G401.6 (cell line): ENCODE results near the gene RPL18.
"Not testable (repeated sequence)": the region's sequence is repeated elsewhere in the genome, so short reads cannot be mapped to it uniquely, and the experiment has no call there.

ENCODE experiments used
- FAIRE-seq: peaks from 2 replicates; lab custom pipeline; 2012; peaks lifted over from hg19 to GRCh38; lab: Jason Lieb, UNC

The RPL18 gene

DNA sequence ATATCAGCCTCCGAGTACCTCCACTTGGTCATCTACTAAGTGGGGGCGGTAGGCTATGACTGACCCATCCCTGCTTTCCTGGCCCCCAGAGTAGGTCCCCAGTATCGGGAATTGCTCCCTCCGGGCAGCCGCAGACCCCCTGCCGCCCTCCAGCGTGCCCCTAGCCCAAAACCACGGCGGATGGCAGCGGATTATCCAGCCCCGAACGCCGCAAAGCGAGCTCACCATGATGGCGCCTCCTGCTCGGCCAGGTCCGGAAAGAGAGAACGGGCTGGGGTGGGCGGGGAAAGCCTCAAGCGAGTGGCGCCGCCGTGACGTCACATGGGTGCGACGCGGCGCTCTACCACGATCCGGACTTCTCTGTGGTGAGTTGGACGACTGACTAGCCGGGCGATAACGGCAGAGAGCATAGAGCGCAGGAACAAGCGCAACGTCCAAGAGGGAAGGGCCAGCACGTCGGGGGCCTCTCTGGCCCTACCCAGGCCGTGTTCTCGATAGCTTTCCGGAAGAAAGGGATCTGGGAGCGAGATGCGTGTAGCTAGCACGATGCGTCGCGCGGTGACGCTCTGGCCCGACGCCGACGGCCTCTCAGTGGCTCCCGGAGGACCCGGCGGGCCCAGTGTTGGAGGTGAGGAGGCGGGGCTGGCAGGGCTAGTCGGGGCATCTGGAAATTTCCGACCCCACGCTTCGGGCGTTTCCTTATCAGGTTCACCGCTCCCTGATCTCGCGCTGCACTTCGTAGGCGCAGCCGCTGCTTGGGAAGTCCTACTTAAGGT lies at the start of gene RPL18, which contains the start of gene SPHK2:
Gene RPL18 (minus strand): TSS at position 263 of the 776 bp plus-strand sequence. CDS start 35 bp downstream, at position 228.
Gene SPHK2 (plus strand): TSS at position 591 of the 776 bp plus-strand sequence. CDS start 1,009 bp downstream, outside the sequence.
- FAIRE-seq, result peak; percentile 98

DNA sequence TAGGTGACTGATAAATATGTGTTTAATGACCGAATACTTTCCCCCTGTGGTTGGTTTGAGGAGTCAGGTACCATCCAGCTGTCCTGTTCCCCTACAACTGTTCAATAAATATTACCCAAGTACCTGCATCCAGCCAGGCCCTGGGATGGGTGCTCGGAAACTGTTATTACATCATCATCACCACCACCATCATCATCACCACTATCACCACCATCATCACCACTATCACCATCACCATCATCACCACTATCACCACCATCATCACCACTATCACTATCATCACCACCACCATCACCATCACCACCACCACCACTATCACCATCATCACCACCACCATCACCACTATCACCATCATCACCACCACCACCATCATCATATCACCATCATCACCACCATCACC lies 49.8 kb upstream of the RPL18 start:
- FAIRE-seq, result no peak

DNA sequence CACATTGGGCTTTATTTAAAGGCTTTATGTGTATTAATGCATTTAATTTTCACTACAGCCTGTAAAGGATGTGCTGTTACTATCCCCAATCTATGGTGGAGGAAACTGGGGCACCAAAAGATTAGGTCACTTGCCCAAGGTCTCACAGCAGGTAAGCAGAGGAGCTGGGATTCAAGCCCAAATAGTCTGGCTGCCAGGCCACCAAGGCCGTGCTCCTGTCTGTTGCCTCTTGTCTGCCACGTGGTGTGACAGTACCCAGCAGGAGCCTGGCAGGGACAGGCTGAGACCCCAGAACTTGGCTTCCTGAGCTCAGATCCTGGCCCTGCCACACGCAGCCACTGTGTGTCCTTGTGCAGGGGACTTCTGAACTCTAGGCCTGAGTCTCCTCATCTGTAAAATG lies 49.4 kb upstream of the RPL18 start:
- FAIRE-seq, result no peak

DNA sequence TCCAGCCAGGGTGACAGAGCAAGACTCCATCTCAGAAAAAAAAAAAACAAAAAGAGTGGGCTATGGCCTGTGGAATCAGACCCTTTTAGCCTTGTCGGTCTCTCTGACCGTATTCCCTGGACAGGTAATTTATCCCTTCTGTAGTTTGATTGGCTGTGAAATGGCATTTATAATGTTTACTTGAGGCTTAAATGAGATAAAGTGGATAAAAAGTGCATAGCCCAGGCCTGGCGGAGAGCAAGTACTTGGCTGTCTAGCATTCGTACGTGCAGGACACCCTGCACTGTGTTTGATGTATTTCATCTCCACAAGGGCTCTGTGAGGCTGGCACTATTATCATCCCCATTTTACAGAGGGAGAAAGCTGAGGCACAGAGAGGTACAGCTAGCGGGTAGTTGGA lies 46.8 kb upstream of the RPL18 start:
- no peak for FAIRE-seq

DNA sequence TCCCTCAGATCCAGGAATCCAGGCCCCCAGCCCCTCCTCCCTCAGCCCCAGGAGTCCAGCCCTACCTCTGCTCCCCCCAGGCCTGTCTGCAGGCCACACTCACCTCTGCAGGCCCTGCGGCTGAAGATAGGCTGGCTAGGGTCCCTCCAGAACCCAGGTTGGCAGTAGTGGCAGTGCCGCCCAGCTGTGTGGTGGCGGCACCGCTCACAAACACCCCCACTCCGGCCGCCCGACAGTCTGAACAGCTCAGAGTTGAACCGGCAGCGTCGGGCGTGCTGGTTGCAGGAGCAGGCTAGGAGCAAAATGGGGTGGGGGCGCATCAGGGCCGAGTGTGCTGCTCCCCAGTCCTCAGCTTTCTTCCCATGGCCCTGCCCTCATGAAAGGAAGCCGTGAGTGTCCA lies 45.5 kb upstream of the RPL18 start:
- FAIRE-seq, result no peak

DNA sequence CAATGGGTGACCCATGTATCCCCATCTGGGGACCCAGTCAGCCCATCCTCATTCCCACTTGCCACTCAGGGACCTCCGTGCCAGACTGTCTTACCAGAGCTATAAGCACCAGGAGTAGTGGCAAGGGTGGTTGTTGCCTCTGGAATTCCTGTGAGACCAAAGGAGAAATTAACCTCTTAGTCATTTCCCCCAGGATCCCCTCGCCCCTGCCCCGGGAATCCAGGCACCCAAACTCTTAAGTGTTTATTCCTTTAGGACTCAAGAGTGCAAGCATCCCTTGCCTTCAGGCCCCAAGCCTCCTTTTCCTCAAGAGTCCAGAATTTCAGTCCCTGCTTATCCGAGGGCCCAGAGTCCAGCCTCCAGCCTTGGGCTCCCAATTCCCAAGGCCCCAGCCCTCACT lies 44.7 kb upstream of the RPL18 start:
- FAIRE-seq, result no peak

DNA sequence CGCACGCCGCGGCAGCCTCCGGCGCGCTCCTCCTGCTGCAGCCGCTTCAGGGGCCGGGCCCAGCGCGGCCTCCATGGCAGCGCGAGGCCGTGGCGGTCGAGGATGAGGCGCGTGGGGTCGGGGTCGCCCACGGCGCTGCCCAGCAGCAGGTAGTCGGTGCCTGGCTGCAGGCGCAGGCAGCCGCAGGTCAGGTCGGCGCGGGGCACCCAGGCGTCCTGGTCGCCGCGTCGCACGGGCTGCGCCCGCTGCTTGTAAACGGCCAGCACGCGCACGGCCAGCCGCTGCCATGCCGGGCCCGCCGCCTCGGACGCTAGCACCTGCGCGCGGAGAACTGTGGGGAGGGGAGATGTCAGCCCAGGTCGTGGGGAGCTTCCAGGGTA lies 42.7 kb upstream of the RPL18 start:
- FAIRE-seq, result no peak

DNA sequence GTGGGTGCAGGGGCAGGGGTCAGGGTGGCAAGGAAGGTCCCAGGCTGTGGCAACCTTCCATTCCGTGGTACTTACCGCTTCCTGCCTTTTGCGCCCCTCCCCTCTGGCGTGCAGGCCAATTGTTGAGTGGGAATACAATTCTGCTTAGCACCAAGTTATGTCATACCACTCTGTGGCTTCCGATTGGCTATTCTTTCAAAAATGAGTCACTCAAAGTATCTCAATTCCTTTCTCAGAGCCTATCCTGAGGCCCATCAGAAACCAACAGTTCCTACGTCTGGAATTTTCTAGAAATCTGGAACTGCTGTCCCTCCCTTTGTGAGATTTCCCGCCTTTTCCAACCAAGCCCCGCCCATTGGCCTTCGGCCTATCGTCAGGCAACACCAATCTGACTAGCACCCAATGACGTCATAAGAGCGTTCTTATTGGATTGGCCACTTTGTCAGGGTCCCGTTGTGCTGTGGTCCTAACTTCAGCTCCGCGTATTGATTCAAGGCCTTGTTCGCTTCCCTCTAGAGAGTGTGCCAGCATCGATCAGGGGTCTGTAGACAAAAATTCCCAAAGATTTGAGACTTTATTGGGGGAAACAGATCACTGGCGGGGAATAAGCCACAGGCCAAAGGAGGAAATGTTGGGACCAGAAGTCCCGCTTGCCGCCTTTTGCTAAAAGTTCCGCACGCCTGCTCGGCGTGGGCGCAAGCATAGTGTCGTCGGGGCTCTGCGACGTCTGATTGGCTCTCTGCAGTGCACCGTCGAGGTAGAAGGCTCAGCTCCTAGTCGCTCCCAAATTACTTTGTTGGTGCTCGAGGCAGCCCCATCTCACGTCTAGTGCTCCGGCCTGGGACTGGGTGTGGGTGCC lies 42.1 kb upstream of the RPL18 start:
- FAIRE-seq, result peak; percentile 99

DNA sequence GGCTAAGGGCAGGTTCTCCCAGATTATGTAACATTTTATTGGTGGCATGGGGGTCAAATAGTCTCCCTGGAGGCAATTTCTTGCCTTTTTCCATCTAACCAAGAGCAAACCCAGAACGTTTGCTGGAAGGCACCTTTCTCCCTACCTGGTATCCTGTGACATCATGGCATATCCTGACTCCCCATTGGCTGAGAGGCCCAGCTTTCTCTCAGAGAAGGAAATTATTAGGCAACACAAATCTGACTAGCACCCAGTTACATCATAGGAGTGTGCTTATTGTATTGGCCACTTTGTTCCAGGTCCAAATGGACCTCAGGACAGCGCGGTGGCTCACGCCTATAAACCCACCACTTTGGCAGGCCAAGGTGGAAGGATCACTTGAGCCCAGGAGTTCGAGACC lies 40.8 kb upstream of the RPL18 start:
- FAIRE-seq, result peak; percentile 70

DNA sequence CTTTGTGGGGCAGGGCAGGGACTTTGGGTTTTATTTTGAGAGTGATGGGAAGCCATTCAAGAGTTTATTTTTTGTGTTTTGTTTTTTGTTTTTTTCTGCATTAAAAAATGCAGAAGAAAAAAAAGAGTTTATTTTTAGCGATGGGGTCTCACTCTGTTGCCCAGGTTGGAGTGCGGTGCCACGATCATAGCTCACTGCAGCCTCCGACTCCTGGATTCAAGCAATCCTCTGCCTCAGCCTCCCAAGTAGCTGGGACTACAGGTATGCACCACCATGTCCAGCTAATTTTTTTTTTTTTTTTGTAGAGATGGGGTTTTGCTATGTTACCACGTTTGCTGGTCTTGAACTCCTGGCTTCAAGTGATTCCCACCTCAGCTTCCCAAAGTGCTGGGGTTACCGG lies 39.5 kb upstream of the RPL18 start:
- no peak for FAIRE-seq

DNA sequence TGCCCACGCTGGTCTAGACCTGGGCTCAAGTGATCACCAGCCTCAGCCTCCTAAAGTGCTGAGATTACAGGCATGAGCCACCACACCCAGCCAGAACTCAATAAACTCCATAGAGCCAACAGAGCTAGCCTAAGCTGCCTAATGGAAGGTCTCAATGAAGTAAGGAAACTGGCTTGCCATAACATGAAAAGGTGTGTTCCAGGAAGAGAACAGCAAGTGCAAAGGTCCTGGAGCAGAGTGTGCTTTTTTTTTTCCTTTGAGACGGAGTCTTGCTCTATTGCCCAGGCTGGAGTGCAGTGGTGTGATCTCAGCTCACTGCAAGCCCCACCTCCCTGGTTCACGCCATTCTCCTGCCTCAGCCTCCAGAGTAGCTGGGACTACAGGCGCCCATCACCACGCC lies 38.9 kb upstream of the RPL18 start:
- FAIRE-seq, result not testable (repeated sequence)

DNA sequence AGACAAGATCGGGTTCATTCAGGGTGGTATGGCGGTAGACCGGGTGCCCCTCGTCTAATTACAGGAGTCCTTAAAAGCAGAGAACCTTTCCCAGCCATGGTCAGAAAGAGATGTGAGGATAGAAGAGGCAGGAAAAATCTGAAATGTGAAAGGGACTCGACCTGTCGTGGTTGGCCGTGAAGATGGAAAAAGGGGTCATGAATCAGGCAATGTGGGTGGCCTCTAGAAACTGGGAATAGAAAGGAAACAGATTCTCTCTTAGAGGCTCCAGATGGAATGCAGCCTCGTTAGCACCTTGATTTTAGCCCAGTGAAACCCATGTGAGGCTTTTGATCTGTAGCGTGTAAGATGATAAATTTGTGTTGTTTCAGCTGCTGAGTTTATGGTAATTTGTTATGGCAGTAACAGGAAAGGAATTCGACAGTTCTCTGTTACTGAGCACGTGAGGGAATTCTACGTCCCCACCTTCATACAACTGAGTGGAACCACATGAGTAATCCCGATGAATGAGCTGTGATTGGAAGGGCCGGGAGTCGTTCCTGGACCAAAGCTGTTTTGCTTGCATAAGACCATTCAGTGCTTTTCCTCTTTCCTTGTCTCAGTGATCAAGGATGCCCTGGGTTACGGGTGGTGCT lies 38.0 kb upstream of the RPL18 start:
- FAIRE-seq, result peak; percentile 96

DNA sequence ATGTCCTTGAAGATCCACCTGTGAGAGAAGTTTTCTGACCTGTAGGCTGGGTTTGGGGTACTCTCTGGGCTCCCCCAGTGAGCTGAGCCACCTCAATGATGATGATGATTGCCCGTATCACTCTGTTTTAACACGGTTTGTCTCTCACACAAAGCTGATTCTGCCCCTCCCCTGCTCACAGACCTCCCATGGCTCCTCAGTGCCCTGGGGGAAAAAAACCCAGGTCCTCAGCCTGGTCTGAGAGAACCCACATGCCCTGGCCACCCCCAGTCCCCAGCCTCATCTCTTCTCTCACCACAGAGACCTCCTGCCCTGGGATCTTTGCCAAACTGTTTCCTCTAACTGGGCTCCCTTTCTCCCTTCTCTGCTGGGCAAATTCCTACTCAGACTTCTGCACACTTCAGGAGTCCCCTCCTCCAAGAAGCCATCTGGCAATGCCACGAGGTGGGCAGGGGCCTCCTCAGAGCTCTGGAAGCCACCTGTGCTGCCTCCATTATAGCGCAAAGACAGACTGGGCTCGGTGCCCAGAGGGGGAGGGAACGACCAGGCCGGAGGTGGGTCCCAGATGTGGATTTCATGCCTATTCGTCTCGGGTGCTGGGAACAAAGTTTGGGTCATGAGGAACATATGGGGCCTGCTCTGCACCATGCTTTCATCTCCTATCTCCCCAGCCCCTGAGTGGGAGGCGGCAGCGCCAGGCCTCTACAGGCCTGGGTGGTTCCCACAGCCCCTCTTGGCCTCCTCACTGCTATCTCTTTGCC lies 35.5 kb upstream of the RPL18 start:
- FAIRE-seq, result no peak

DNA sequence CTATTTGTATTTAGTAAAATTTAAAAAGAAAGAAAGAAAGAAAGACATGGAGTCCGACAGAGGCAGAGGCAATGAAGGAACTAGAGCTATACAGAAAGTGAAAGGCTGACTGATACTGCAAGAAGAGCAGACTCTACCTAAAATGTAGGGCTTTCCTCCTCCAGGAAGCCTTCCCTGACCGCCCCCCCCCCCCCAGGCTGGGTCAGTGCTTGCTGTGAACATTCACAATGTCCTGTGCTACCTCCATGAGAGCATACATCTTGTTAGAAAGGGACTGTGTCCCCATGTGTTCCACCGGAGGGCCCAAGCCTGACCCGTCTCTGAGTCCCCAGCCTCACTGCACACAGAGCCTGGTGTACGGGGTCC lies 32.7 kb upstream of the RPL18 start:
- no peak for FAIRE-seq

DNA sequence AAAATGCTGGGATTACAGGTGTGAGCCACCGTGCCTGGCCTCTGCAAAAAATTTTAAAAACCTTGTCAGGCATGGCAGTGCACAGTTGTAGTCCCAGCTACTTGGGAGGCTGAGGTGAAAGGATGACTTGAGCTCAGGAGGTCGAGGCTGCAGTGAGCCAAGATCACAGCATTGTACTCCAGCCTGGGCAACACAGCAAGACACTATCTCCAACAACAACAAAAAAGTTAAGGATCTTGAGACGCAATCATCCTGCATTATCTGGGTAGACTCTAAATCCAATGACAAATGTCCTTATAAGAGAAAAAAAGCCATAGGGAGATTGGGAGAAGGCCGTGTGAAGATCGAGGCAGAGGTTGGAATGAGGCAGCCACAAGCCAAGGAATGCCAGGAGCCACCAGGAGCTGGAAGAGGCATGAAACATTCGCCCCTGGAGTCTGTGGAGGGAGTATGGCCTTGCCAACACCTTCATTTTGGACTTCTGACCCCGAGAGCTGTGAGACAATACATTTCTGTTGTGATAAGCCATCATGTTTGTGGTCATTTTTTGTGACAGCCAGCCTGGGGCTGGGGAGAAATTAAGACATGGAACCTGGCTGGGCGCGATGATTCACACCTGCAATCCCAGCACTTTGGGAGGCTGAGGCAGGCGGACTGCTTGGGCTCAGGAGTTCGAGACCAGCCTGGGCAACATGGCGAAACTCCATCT lies 32.1 kb upstream of the RPL18 start:
- no peak for FAIRE-seq

DNA sequence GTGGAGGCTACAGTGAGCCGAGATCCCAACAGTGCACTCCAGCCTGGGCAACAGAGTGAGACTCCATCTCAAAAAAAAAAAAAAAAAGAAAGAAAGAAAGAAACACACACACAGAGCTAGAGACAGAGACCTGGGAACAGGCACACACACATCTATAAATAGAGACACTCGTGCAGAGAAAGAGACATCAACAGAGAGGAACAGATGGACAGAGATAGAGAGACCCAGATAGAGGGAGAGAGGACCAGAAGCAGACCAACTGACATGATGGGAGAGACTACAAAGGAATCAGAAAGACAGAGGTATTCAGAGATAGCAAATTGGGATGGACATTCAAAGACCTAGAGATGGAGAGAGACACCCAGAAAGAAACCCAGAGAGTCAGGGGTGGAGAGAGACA lies 29.2 kb upstream of the RPL18 start:
- no peak for FAIRE-seq

DNA sequence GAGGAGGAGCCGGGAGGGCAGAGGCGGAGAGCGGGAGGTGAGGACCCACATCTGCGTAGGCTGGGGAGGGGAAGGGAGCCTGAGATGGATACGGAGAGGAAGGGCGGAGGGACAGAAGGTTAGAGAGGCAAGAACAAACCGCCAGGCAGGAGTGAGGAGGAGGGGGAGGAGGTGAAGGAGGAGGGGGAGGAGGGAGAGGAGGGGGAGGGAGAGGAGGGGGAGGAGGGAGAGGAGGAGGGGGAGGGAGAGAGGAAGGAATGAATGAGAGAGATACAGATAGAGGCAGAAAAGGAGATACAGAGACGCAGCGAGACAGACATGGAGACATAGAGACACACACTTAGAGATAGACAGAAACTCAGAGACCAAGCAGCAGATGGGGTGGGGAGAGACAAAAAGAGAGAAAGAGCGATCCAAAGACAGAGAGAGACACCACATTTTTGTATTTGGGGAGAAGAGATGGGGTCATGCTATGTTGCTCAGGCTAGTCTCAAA lies 27.8 kb upstream of the RPL18 start:
- FAIRE-seq, result no peak

DNA sequence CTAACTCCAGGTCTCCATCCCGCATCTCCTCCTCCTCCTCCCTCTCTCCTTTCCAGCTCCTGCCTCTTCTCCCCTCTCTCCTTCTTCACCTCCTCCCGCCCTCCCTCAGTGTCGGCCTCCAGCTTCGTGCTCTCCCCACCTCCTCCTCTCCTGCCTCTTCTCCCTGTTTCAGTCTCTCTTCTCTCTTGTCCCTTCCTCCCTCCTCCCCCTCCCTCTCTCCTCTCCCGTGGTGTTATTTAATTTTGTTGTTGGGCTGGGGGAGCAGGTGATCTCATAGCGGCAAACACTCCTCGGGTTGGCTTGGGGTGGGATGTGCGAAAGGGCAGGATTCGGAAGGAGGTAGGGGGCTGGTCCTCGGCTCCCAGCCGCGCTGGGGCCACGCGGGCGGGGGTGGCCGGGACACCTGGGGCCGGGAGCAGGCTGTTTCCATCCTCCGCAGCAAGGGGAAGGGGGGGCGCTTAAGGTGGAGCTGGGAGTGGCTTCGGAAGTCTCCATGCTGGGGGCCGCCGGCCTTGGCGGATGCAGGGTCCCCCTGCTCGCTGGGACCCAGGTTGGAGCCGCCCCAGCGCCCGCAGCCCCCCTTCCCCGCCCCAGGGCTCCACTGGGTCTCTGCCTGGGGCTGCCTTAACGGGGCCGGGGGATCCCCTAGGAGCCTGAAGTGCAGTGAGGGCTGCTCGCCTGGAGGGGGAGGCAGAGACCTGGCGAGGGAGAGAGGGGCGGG lies 27.2 kb upstream of the RPL18 start, which contains the start of gene CA11:
Gene CA11 (minus strand): TSS at position 187 of the 721 bp plus-strand sequence. CDS start 555 bp downstream, outside the sequence.
- FAIRE-seq, result peak; percentile 44

DNA sequence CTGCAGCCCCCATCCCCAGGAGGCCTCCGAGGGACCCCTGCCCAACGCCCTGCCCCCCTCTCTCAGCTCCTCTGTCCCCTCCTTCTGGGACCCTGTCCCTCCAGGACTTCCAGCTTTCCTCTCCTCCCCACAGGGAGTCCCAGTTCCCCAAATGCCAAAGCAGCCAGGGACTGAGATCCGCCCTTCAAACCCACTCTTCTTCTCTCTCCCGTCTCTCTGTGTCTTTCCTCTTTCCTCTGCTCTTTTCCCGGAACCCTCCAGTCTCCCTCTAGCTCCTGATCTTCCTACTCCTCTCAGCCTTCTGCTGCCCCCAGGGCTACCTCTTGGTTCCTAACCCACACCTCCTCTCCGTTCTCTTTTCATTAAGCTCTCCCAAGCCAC lies 26.6 kb upstream of the RPL18 start:
- no peak for FAIRE-seq

DNA sequence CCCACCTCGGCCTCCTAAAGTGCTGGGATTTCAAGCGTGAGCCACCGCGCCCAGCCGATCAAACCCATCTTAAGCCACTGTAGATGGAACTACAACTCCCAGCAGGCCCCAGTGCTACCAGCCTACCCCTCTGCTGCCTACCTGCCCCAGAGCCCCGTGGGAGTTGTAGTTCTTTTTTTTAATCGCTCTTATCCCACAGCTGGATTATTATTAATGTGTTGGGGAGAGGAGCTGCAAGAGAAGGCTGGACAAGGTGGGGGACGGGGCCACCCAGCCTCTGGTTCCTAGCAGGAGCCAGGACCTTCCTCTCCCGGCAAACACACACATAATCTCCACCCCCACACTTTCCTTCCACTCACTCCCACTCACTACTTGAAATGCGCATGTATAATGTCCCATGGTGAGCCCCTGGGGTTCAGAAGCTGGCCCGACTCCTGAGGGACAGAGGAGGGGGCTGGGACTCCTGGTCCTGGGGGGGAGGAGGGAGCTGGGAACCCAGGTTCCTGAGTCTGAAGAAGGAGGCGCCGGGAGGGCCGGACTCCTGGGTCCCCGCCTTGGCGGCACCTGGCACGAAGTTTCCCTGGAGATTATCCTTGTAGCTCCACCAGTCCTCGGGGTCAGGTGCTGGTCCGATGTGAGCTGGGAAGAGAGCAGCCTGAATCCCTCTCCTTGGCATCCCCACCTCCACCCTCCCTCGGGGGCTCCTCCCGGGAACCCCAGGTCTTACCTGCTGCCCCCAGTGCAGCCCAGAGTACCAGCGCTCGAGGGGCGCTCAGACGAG lies 26.1 kb upstream of the RPL18 start:
- FAIRE-seq, result peak; percentile 82
